Measurements from ENCODE around the gene C9orf152.

DNA sequence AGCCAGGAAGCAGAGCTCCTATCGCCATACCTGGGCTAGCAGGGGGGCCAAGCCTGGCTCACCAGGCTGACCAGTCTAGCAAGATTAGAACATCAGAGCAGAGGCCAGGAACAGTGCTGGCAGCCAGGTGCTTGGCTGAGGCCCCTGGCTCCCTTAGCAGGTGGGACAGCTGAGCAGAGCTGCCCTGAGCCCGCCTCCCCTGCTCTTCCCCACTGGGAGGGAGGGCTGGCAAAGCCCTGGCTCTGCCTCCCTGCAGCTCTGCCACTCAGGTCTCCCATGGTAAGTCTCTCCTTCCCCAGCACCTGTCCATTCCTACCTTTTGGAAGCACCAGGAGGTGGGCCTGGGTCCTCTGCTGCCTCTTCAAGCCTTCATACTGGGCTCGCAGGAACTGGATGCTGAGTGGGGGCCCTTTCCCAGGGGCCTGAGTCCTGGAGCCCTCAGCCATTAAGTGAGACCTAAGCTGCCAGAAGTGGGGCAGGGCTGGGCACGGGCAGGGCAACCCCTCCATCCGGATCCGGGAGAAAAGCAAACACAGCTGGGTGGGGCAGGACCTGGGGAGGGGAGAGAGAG lies 803 bp downstream of the C9orf152 start:
- TF ChIP-seq, protein P1, sequence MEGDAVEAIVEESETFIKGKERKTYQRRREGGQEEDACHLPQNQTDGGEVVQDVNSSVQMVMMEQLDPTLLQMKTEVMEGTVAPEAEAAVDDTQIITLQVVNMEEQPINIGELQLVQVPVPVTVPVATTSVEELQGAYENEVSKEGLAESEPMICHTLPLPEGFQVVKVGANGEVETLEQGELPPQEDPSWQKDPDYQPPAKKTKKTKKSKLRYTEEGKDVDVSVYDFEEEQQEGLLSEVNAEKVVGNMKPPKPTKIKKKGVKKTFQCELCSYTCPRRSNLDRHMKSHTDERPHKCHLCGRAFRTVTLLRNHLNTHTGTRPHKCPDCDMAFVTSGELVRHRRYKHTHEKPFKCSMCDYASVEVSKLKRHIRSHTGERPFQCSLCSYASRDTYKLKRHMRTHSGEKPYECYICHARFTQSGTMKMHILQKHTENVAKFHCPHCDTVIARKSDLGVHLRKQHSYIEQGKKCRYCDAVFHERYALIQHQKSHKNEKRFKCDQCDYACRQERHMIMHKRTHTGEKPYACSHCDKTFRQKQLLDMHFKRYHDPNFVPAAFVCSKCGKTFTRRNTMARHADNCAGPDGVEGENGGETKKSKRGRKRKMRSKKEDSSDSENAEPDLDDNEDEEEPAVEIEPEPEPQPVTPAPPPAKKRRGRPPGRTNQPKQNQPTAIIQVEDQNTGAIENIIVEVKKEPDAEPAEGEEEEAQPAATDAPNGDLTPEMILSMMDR (conservative IDR thresholded peaks at IDR 0.05; ENCODE audit: low read depth, low read length), result no peak
- no peak for TF ChIP-seq EZH2 (IDR thresholded peaks at IDR 0.05; ENCODE audit: low read length, unreplicated experiment)
